NCI-H2029 treated with DMSO at 0.1 percent for 48 hours (cell line): ENCODE results near the gene SBDS.
"Not testable (repeated sequence)": the region's sequence is repeated elsewhere in the genome, so short reads cannot be mapped to it uniquely, and the experiment has no call there.

Experiments
- DNase-seq: peaks from one replicate; lab custom pipeline; 2025; lab: John Stamatoyannopoulos, UW

SBDS gene

GRCh38 chr7:66994691-66995049, 716 bp downstream of the SBDS start:
- peak; percentile 25 for DNase-seq

- not testable (repeated sequence) for DNase-seq
These were observed 1.3 kb downstream of the SBDS start for GRCh38 chr7:66994051-66994450.

GRCh38 chr7:66989552-66989951, 5.8 kb downstream of the SBDS start:
- not testable (repeated sequence) for DNase-seq

GRCh38 chr7:66980336-66980735, 15.1 kb downstream of the SBDS start:
- DNase-seq: not testable (repeated sequence)

- not testable (repeated sequence) for DNase-seq
These were observed 16.4 kb downstream of the SBDS start for GRCh38 chr7:66979013-66979412.

- not testable (repeated sequence) for DNase-seq
These were observed 17.1 kb downstream of the SBDS start for GRCh38 chr7:66978312-66978711.

GRCh38 chr7:66974986-66975590, 20.3 kb downstream of the SBDS start:
- no peak for DNase-seq

- DNase-seq: no peak
These were observed 25.1 kb downstream of the SBDS start for GRCh38 chr7:66970310-66970709.

GRCh38 chr7:66969001-66969400, 26.4 kb downstream of the SBDS start:
- not testable (repeated sequence) for DNase-seq

- no peak for DNase-seq
These were observed 28.4 kb downstream of the SBDS start for GRCh38 chr7:66967029-66967428.

- DNase-seq: no peak
These were observed 31.0 kb downstream of the SBDS start for GRCh38 chr7:66964411-66964810.

- no peak for DNase-seq
These were observed 34.3 kb downstream of the SBDS start for GRCh38 chr7:66961096-66961495.

- no peak for DNase-seq
These were observed 35.2 kb downstream of the SBDS start for GRCh38 chr7:66960192-66960591.

GRCh38 chr7:66958538-66959350, 36.6 kb downstream of the SBDS start:
- DNase-seq: no peak

- no peak for DNase-seq
These were observed 37.6 kb downstream of the SBDS start for GRCh38 chr7:66957595-66958290.

- no peak for DNase-seq
These were observed 42.4 kb downstream of the SBDS start for GRCh38 chr7:66953044-66953427.

GRCh38 chr7:66952343-66953043, 42.9 kb downstream of the SBDS start:
- DNase-seq: no peak

GRCh38 chr7:66950763-66951162, 44.6 kb downstream of the SBDS start:
- no peak for DNase-seq

GRCh38 chr7:66950311-66950710, 45.1 kb downstream of the SBDS start:
- no peak for DNase-seq

GRCh38 chr7:66948480-66949109, 46.8 kb downstream of the SBDS start:
- DNase-seq: no peak

- DNase-seq: peak; percentile 1
These were observed 48.8 kb downstream of the SBDS start for GRCh38 chr7:66946545-66946944.

GRCh38 chr7:66939325-66939724, 56.1 kb downstream of the SBDS start:
- no peak for DNase-seq
